GM19043 (cell line): ENCODE measurements around the gene SMARCC2.
"Not testable (repeated sequence)": the region's sequence is repeated elsewhere in the genome, so short reads cannot be mapped to it uniquely, and the experiment has no call there.

ENCODE experiments used
- ATAC-seq: cut with Tn5 transposase; IDR thresholded peaks from one replicate; pipeline ENCODE4 v1.9.1; 2021; ENCODE audit warnings: low read depth; ENCODE audit not compliant: unreplicated experiment

Gene SMARCC2

GRCh38 chr12:56126732-56127239 is 62.5 kb downstream of the SMARCC2 start:
- no peak for ATAC-seq

GRCh38 chr12:56124133-56124532 is 65.2 kb downstream of the SMARCC2 start:
- ATAC-seq, result no peak

GRCh38 chr12:56122637-56123036 is 66.6 kb downstream of the SMARCC2 start:
- ATAC-seq, result no peak

- ATAC-seq, result no peak
Observed at GRCh38 chr12:56121204-56121870, 67.9 kb downstream of the SMARCC2 start.

GRCh38 chr12:56120158-56120846 is 69.0 kb downstream of the SMARCC2 start:
- ATAC-seq, result no peak

GRCh38 chr12:56119361-56119796 is 69.9 kb downstream of the SMARCC2 start:
- no peak for ATAC-seq

- ATAC-seq, result no peak
Observed at GRCh38 chr12:56118688-56119357, 70.5 kb downstream of the SMARCC2 start.

GRCh38 chr12:56117778-56118687 is 71.2 kb downstream of the SMARCC2 start, which contains the start of gene ZC3H10:
TSS of gene ZC3H10 (plus strand) at chr12:56118266. CDS start at chr12:56120563, 2,297 bp downstream.
- ATAC-seq, result peak; percentile 77

- ATAC-seq, result not testable (repeated sequence)
Observed at GRCh38 chr12:56117082-56117706, 72.1 kb downstream of the SMARCC2 start.

GRCh38 chr12:56116267-56117081 is 72.8 kb downstream of the SMARCC2 start, which contains the start of gene RPL41:
TSS of gene RPL41 (plus strand) at chr12:56116633.
- ATAC-seq, result peak; percentile 45

GRCh38 chr12:56115329-56115728 is 74.0 kb downstream of the SMARCC2 start:
- ATAC-seq, result no peak

- no peak for ATAC-seq
Observed at GRCh38 chr12:56114084-56114483, 75.2 kb downstream of the SMARCC2 start.
